GOT3 (cell line): ENCODE data around the gene LVRN.
"Not testable (repeated sequence)": the region's sequence is repeated elsewhere in the genome, so short reads cannot be mapped to it uniquely, and the experiment has no call there.

Source experiments
- DNase-seq: peaks from one replicate; lab custom pipeline; 2025; ENCODE audit warnings: mixed read lengths; lab: John Stamatoyannopoulos, UW

The LVRN gene, protein sequence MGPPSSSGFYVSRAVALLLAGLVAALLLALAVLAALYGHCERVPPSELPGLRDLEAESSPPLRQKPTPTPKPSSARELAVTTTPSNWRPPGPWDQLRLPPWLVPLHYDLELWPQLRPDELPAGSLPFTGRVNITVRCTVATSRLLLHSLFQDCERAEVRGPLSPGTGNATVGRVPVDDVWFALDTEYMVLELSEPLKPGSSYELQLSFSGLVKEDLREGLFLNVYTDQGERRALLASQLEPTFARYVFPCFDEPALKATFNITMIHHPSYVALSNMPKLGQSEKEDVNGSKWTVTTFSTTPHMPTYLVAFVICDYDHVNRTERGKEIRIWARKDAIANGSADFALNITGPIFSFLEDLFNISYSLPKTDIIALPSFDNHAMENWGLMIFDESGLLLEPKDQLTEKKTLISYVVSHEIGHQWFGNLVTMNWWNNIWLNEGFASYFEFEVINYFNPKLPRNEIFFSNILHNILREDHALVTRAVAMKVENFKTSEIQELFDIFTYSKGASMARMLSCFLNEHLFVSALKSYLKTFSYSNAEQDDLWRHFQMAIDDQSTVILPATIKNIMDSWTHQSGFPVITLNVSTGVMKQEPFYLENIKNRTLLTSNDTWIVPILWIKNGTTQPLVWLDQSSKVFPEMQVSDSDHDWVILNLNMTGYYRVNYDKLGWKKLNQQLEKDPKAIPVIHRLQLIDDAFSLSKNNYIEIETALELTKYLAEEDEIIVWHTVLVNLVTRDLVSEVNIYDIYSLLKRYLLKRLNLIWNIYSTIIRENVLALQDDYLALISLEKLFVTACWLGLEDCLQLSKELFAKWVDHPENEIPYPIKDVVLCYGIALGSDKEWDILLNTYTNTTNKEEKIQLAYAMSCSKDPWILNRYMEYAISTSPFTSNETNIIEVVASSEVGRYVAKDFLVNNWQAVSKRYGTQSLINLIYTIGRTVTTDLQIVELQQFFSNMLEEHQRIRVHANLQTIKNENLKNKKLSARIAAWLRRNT

DNA sequence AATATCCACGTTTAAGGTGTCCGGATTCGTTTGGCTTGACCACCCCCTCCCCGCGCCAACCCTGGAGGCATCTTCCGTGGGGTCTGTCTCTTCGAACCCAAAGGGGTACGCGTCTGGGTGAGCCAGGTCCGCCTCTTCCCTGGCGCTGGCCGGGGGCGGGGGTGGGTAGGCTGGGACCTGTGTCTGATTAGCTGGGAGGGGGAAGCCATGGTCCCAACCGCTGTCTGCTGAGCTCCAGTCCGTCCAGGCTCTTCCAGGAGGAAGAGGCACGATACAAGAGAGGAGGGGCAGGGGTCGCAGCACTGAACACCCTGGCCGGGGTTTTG, at the start of gene LVRN:
LVRN (plus strand) TSS at position 237 of the 326 bp plus-strand sequence. CDS start 143 bp downstream, outside the sequence.
- no peak for DNase-seq

- DNase-seq: not testable (repeated sequence)
Observed at GRCh38 chr5:115913623-115914400, 48.5 kb upstream of the LVRN start.

GRCh38 chr5:115920171-115920725, 42.0 kb upstream of the LVRN start:
- no peak for DNase-seq

- not testable (repeated sequence) for DNase-seq
Observed at GRCh38 chr5:115928578-115929407, 33.5 kb upstream of the LVRN start.

DNA sequence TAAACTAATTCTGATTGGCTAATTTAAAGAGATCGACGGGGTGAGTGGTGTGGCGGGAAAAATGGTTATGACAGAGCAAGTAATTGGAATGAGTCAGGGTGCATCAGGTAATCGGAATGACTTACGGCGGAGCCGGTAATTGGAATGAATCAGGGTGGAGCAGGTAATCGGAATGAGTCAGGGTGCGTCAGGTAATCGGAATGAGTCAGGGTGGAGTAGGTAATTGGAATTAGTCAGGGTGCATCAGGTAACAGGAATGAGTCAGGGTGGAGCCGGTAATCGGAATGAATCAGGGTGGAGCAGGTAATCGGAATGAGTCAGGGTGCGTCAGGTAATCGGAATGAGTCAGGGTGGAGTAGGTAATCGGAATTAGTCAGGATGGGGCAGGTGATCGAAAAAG, 32.1 kb upstream of the LVRN start:
- DNase-seq: not testable (repeated sequence)

DNA sequence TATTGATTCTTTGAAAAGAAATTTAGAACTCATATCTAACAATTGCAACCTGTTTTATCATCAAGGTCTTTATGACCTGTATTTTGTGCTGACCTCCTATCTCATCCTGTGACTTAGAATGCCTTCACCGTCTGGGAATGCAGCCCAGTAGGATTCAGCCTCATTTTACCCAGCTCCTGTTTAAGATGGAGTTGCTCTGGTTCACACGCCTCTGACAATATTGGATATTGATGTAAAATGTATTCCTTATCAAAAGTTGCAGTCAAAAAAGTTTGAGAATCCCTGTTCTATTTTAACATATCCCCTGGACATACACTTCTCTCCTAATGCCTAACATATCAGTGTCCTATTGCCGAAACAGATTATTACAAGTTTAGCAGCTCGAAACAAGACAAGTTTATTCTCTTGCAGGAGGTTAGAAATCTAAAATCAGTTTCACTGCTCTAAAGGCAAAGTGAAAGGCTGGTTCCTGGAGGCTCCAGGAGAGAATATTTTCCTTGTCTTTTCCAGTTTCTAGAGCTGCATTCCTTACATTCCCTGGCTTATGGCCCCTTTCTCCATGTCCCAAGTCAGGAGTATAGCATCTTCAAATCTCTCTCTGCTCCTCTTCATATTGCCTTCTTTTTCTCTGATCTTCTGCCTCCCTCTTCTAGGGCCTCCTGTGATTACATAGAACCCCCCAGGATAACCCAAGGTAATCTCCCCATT, 31.5 kb upstream of the LVRN start:
- no peak for DNase-seq

DNA sequence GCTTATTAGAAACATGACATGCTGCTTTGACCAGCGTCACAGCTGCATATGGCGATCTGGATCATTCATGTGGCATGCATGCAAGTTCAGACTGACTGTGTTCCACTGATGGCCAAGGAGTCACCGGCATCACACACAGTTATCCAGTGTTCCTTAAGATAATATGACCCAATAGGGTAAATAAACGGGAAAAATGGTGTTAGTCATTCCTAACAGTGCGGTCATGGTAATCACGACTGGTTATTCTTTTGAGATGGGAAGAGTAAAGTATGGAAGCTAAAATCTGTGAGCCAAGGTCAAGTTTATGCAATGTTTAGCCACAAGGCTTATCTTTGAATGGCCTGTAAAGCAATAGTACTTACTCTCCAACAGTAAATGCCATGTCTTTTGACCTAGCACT, 29.3 kb upstream of the LVRN start:
- no peak for DNase-seq

- no peak for DNase-seq
Observed at GRCh38 chr5:115934388-115934974, 27.8 kb upstream of the LVRN start.

DNA sequence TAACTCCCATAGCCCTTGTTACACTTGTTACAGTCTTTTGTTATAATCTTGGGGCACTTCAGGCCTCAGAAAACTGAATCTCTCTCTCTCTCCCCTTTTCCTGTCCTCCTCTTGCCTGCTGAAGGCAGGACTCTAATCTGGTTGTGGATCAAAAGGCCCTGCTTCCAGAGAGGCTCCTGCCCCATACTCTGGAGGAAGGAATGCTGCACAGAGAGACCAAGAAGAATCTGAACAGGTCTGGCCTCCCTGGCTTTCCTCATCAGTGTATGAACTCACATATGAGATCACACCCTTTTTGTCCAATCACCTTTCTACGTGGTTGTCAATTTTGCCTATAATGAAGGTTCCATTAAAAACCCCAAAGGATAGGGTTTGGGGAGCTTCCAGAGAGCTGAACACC, 26.2 kb upstream of the LVRN start:
- DNase-seq: no peak

GRCh38 chr5:115939059-115939458, 23.2 kb upstream of the LVRN start:
- DNase-seq: no peak

DNA sequence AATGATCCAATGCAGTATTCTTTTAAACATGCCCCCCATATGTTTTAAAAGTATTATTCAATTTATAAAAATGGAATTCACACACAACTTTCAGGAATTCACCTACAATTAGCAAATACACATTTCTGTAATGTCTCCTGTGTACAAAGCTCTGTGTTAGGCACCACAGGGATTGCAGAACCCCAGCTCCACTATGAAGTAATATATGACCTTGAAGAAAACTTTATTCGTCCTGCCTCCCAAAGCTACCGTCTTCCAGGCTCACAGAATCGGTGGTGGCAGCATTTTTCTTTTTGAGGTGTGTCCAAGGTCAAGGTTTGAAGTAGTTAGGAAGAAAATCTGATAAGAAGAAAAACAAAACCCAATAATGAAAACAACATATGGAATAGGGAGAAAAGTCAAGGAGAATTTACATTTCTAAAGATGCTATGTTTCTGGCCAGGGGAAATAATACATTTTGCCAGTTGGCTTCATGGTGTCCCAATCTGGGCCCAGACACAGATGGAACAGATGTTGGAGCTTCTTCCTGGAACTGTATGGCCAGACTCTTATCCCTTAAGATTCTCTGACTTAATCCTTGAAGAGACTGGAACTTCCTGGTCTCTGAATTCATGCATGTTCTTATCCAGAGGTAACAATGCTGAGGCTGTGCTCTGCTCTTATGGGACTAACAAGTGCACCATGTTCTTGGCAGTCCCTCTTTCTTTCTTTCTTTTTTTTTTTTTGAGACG, 22.0 kb upstream of the LVRN start:
- no peak for DNase-seq

DNA sequence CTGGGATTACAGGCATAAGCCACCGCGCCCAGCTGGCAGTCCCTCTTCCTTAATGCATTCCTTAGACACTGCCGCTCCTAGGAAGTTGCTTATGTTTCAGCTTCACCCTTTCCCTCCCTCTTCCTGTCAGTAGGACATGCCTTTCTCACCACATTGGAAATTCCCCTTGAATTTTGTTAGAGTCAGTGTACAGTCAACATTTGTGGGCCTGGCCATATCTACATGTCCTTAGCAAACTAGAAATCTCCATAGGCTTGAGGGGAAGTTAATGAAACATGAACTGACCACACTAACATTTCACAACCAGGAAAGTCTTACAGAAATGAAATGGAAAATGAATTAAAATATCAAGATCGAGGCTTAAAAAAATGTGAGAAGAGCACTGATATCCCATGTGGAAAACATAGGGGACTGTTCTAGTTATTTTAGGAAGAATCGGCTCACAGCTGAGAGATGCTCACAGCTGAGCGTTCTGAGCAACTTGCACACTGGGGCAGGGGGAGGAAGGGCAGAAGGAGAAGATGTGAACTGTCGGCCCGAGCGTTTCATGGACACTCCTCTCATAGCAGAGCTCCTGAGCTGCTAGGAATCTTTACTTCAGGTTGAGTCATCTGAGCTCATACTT, 21.1 kb upstream of the LVRN start:
- no peak for DNase-seq

DNA sequence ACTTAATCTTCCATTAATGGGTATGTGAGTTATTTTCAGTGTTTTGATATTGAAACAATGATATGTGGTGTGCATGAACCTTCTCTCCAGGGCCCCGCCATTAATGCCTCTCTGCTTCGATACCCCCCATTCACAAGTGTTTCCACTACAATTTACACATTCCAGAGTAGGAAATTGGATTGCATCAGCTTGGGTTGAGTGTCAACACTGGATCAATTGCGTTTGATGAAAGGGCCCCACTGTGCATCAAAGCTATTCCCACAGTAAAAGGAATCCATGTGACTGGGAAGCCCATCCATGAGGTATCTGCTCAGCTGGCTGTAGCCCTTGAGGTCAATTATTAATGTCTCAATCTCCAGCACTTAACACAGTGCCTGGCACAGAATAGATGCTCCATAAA, 17.8 kb upstream of the LVRN start:
- DNase-seq: no peak

DNA sequence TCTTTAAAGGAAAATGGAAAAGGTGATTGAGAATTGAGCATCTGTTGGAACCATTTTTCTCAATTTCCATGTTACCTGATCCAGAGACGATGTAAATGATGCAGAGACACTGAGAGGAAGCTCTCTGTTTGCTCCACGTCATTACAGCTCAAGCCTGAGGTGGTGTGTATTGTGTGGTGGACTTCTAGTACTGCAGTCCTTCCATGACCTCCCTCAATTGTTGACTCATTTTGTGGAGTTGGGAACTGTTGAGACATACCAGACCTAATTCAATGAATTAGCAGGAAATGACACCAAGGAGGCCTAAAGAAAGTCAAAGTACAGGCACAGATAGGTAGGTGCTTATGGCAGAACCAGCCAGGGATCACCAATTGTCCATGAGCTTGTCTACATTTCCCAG, 15.6 kb upstream of the LVRN start:
- DNase-seq: no peak

DNA sequence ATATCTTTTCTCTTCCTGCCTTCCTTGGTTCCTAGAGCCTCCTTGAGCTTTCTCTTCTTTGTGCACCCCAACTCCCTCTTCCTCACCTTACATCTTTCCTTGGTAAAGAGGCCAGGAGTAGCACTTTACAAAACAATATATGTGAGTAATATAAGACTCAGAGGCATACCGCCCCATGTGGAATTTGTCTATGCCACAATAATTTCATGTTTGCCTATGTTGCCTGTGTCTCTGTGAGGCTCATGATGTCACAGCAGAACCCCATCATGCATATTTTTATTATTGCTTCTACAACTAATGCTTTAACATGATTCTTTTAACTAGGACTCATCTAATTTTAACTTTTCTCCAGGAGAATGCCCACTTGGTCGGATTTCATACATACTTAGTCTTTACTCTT, 15.0 kb upstream of the LVRN start:
- DNase-seq: no peak

- no peak for DNase-seq
Observed at GRCh38 chr5:115948091-115948534, 14.2 kb upstream of the LVRN start.

DNA sequence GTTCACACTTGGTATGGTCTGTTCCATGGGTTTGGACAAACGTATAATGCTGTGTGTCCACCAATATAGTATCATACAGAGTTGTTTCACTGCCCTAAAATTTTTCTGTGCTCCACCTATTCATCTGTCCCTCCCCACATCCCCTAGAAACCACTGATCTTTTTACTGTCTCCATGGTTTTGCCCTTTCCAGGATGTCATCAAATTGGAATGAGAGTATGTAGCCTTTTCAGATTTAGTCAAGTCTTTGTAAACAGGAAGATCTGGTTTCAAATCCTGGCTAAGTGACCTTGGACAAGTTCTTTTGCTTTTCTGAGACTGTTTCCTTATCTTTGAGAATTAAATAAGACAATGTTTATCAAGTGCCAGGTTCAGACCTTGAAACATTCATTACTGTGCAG, 13.2 kb upstream of the LVRN start:
- no peak for DNase-seq

GRCh38 chr5:115952588-115952987, 9.7 kb upstream of the LVRN start:
- DNase-seq: no peak

- no peak for DNase-seq
Observed at GRCh38 chr5:115954144-115954543, 8.1 kb upstream of the LVRN start.
